ENCODE data around the gene SMIM23.

SMIM23 gene

GRCh38 chr5:171773106-171773505 is 12.5 kb upstream of the SMIM23 start:
- Histone ChIP-seq H3K36me3 (ENCODE audit: control insufficient read depth in 2 of 2, insufficient read depth in 1 of 2, low read length in 2 of 2) (no peaks in the 10 kb centered on the region), H3K9me3 (ENCODE audit: control insufficient read depth, insufficient read depth, low read depth, low read length) (no peaks in the 10 kb centered on the region), H3K4me3 (ENCODE audit: low read depth, low read length) (no peak overlapping the region), H3K4me1 (ENCODE audit: control insufficient read depth, insufficient read depth, low read length) (no peaks in the 10 kb centered on the region), H3K27ac (ENCODE audit: extremely low read depth, low read depth, low read length) (no peak overlapping the region)
- TF ChIP-seq ZNF121 (tag by site-specific recombination; IDR thresholded peaks at IDR 0.05) = no peak
- no peak for TF ChIP-seq ZNF362 (tag by site-specific recombination; IDR thresholded peaks at IDR 0.05)
- TF ChIP-seq, protein P1, sequence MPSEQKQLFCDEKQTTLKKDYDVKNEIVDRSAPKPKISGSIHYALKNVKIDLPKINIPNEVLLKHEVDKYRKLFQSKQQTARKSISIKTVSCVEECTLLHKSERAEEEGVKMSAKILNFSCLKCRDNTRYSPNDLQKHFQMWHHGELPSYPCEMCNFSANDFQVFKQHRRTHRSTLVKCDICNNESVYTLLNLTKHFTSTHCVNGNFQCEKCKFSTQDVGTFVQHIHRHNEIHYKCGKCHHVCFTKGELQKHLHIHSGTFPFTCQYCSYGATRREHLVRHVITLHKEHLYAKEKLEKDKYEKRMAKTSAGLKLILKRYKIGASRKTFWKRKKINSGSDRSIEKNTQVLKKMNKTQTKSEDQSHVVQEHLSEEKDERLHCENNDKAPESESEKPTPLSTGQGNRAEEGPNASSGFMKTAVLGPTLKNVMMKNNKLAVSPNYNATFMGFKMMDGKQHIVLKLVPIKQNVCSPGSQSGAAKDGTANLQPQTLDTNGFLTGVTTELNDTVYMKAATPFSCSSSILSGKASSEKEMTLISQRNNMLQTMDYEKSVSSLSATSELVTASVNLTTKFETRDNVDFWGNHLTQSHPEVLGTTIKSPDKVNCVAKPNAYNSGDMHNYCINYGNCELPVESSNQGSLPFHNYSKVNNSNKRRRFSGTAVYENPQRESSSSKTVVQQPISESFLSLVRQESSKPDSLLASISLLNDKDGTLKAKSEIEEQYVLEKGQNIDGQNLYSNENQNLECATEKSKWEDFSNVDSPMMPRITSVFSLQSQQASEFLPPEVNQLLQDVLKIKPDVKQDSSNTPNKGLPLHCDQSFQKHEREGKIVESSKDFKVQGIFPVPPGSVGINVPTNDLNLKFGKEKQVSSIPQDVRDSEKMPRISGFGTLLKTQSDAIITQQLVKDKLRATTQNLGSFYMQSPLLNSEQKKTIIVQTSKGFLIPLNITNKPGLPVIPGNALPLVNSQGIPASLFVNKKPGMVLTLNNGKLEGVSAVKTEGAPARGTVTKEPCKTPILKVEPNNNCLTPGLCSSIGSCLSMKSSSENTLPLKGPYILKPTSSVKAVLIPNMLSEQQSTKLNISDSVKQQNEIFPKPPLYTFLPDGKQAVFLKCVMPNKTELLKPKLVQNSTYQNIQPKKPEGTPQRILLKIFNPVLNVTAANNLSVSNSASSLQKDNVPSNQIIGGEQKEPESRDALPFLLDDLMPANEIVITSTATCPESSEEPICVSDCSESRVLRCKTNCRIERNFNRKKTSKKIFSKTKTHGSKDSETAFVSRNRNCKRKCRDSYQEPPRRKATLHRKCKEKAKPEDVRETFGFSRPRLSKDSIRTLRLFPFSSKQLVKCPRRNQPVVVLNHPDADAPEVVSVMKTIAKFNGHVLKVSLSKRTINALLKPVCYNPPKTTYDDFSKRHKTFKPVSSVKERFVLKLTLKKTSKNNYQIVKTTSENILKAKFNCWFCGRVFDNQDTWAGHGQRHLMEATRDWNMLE (tag by site-specific recombination; conservative IDR thresholded peaks at IDR 0.05; ENCODE audit: low read depth) = no peak
- ChIA-PET CTCF (no interaction called here), POLR2A (no interaction called here)

DNA sequence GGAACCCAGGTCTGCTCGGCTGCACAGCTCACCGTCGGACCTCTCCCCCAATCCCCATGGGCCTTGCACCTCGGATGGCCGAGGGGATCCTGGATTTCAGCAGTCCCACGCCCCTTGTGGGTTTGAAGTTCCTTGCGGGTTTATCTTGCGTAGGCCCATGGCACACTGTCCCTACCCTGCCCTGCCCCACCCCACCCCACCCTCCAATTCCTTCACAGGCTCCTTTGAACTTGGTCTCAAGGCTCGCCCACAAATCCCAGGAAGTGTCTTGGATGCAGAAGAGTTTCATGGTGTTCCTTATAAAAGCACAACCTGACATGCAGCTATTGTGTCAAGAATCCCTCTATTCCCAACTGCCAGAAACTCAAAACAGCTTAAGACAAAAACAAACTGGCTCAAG is 11.2 kb upstream of the SMIM23 start:
- no peak overlapping the region for H3K4me3 ChIP-seq (ENCODE audit: low read depth, low read length)
- H3K9me3 ChIP-seq (ENCODE audit: control insufficient read depth, insufficient read depth, low read depth, low read length) = no peaks in the 10 kb centered on the region
- H3K36me3 ChIP-seq (ENCODE audit: control insufficient read depth in 2 of 2, insufficient read depth in 1 of 2, low read length in 2 of 2) = no peaks in the 10 kb centered on the region
- ChIA-PET POLR2A (no interaction called here), CTCF (interaction anchor here (0.5 to 1.1 kb wide), 2 partner anchors 12 to 227 kb away, joined by 3 to 6 read pairs; no protein-coding TSS in a partner anchor)
- no peak for TF ChIP-seq TRIM28 (IDR thresholded peaks at IDR 0.05; ENCODE audit: borderline replicate concordance, low read length)
- no peaks in the 10 kb centered on the region for H3K4me1 ChIP-seq (ENCODE audit: control insufficient read depth, insufficient read depth, low read length)
- H3K27ac ChIP-seq (ENCODE audit: extremely low read depth, low read depth, low read length) = no peak overlapping the region

DNA sequence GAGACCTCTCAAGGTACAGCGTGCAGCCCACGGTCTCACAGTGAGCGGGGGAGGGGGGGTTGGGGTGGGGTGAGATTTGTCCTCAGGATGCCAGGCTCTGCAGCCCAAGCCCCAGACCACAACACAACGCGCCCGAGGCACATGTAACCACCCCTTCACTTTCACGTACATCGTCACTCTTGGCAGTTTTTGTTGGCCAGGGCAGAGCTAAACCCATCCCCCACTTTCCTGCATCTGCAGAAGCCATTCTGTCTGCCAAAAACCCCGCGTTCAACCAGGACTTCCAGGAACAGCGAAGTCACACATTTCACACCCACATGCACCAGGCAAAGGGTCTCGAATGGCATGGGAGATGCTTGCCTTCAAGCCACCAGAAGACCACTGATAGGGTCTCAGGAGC is 9.4 kb upstream of the SMIM23 start:
- no peak overlapping the region for H3K4me3 ChIP-seq (ENCODE audit: low read depth, low read length)
- TF ChIP-seq, protein P2, sequence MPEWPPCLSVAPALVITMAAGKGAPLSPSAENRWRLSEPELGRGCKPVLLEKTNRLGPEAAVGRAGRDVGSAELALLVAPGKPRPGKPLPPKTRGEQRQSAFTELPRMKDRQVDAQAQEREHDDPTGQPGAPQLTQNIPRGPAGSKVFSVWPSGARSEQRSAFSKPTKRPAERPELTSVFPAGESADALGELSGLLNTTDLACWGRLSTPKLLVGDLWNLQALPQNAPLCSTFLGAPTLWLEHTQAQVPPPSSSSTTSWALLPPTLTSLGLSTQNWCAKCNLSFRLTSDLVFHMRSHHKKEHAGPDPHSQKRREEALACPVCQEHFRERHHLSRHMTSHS (tag by site-specific recombination; IDR thresholded peaks at IDR 0.05) = no peak
- no peak for TF ChIP-seq ZNF221 (tag by site-specific recombination; IDR thresholded peaks at IDR 0.05; ENCODE audit: borderline replicate concordance)
- TF ChIP-seq ZNF544 (tag by site-specific recombination; IDR thresholded peaks at IDR 0.05) = no peak
- no peak for TF ChIP-seq ZNF433 (tag by site-specific recombination; IDR thresholded peaks at IDR 0.05; ENCODE audit: low read depth)
- no peak for TF ChIP-seq KLF10 (tag by site-specific recombination; IDR thresholded peaks at IDR 0.05)
- no peak for TF ChIP-seq ZNF223 (tag by site-specific recombination; IDR thresholded peaks at IDR 0.05)
- TF ChIP-seq ZBTB6 (tag by site-specific recombination; IDR thresholded peaks at IDR 0.05) = no peak
- TF ChIP-seq SP2 (tag by site-specific recombination; IDR thresholded peaks at IDR 0.05) = no peak
- POLR2A ChIA-PET = no interaction called here
- no peaks in the 10 kb centered on the region for H3K36me3 ChIP-seq (ENCODE audit: control insufficient read depth in 2 of 2, insufficient read depth in 1 of 2, low read length in 2 of 2)
- H3K27ac ChIP-seq (ENCODE audit: extremely low read depth, low read depth, low read length) = no peak overlapping the region
- CTCF ChIA-PET = no interaction called here
- H3K4me1 ChIP-seq (ENCODE audit: control insufficient read depth, insufficient read depth, low read length) = no peaks in the 10 kb centered on the region
- no peaks in the 10 kb centered on the region for H3K9me3 ChIP-seq (ENCODE audit: control insufficient read depth, insufficient read depth, low read depth, low read length)

Data from HEK293 (cell line).